Right lobe of liver (tissue), 4 donors: ENCODE results near the gene WBP1L.

Experiments
- CTCF ChIP-seq, 4 donors: fragments of 200-600 bp in 3 of 4; fragments of 450-650 bp in 1 of 4; IDR thresholded peaks; one replicate each; pipeline versions ENCODE4 v1.5.1 to v1.8.0; 2016 to 2022; ENCODE audit warnings: antibody characterized with exemption in 4 of 4, mild to moderate bottlenecking in 2 of 4
- POLR2A ChIP-seq: fragments of 450-650 bp; IDR thresholded peaks from one replicate; pipeline ENCODE4 v1.6.1; 2017; ENCODE audit warnings: antibody characterized with exemption, mild to moderate bottlenecking
- donor health status: DM: no; HTN: no; CAD: no.
- donor health status: DM: no; HTN: no; CAD: no.
- donor health status: DM: no; HTN: yes; CAD: no.

- no peak for TF ChIP-seq POLR2A
- no peak for TF ChIP-seq CTCF (IDR thresholded peaks at IDR 0.05)
These were observed 73.4 kb downstream of the WBP1L start for GRCh38 chr10:102817175-102817574.
